ENCODE measurements around the gene GRAMD1B.

The GRAMD1B gene

GRCh38 chr11:123443851-123444623, 14.0 kb downstream of the GRAMD1B start:
- ChIA-PET POLR2A (interaction anchor here (0.5 to 1.1 kb wide), 2 partner anchors 9 to 102 kb away, joined by 3 to 7 read pairs; no protein-coding TSS in a partner anchor), CTCF (interaction anchor here (0.7 kb wide), 1 partner anchor 13 kb away, joined by 3 read pairs; no protein-coding TSS in a partner anchor)
- no peak for TF ChIP-seq CTCF (IDR thresholded peaks at IDR 0.05; ENCODE audit: insufficient read depth, low read length, missing control alignments)
- H3K4me3 ChIP-seq (ENCODE audit: low read depth, low read length): no peak overlapping the region
- no peak for DNase-seq (ENCODE audit: low read depth, low spot score)

- TF ChIP-seq CTCF (IDR thresholded peaks at IDR 0.05; ENCODE audit: insufficient read depth, low read length, missing control alignments): no peak
- POLR2A ChIA-PET: no interaction called here
- no peak for DNase-seq (ENCODE audit: low read depth, low spot score)
- CTCF ChIA-PET: no interaction called here
- H3K4me3 ChIP-seq (ENCODE audit: low read depth, low read length): no peak overlapping the region
These were observed 18.8 kb downstream of the GRAMD1B start for GRCh38 chr11:123448823-123449222.

- ChIA-PET POLR2A (no interaction called here), CTCF (no interaction called here)
- no peak for TF ChIP-seq CTCF (IDR thresholded peaks at IDR 0.05; ENCODE audit: insufficient read depth, low read length, missing control alignments)
These were observed 19.4 kb downstream of the GRAMD1B start for GRCh38 chr11:123449436-123449835.

GRCh38 chr11:123450623-123451022, 20.6 kb downstream of the GRAMD1B start:
- TF ChIP-seq CTCF (IDR thresholded peaks at IDR 0.05; ENCODE audit: insufficient read depth, low read length, missing control alignments): no peak
- ChIA-PET CTCF (interaction anchor here (0.9 kb wide), 1 partner anchor 28 kb away, joined by 3 read pairs; no protein-coding TSS in a partner anchor), POLR2A (no interaction called here)
- no peak for DNase-seq (ENCODE audit: low read depth, low spot score)
- no peak overlapping the region for H3K4me3 ChIP-seq (ENCODE audit: low read depth, low read length)

More at GRCh38 chr11:123449436-123449835, 19.4 kb downstream of the GRAMD1B start:
- DNase-seq (ENCODE audit: low read depth, low spot score): no peak
- no peak overlapping the region for H3K4me3 ChIP-seq (ENCODE audit: low read depth, low read length)

- no peak for TF ChIP-seq CTCF (IDR thresholded peaks at IDR 0.05; ENCODE audit: insufficient read depth, low read length, missing control alignments)
- ChIA-PET POLR2A (no interaction called here), CTCF (interaction anchor here (0.9 kb wide), 1 partner anchor 27 kb away, joined by 3 read pairs; no protein-coding TSS in a partner anchor)
- no peak for DNase-seq (ENCODE audit: low read depth, low spot score)
- no peak overlapping the region for H3K4me3 ChIP-seq (ENCODE audit: low read depth, low read length)
These were observed 21.2 kb downstream of the GRAMD1B start for GRCh38 chr11:123451183-123451781.

GRCh38 chr11:123452794-123453193, 22.7 kb downstream of the GRAMD1B start:
- DNase-seq (ENCODE audit: low read depth, low spot score): no peak
- CTCF ChIA-PET: interaction anchor here (0.9 to 1.9 kb wide), 3 partner anchors 16 to 45 kb away, joined by 3 to 5 read pairs (median 3); no protein-coding TSS in a partner anchor
- H3K4me3 ChIP-seq (ENCODE audit: low read depth, low read length): no peak overlapping the region
- TF ChIP-seq CTCF (IDR thresholded peaks at IDR 0.05; ENCODE audit: insufficient read depth, low read length, missing control alignments): no peak
- POLR2A ChIA-PET: interaction anchor here (1.0 kb wide), 1 partner anchor 8 kb away, joined by 7 read pairs; no protein-coding TSS in a partner anchor

Data from AG04449 (cell line).